OCI-LY1 (cell line): ENCODE data around the gene PTPRD.

ENCODE experiments used
- H2AFZ ChIP-seq: fragments of 200-600 bp; sonication (generic), shearing (Covaris generic); 2 replicates; pipeline ENCODE4 v1.6.0; 2014; ENCODE audit warnings: antibody characterized with exemption, mild to moderate bottlenecking, low read length
- H3F3A ChIP-seq: fragments of 200-600 bp; sonication (generic), shearing (Covaris generic); 2 replicates; pipeline ENCODE4 v1.6.0; 2014; ENCODE audit warnings: mild to moderate bottlenecking, antibody characterized with exemption, low read length, moderate library complexity; ENCODE audit not compliant: insufficient read depth
- H3K27ac ChIP-seq: fragments of 200-600 bp; sonication (generic); 2 replicates; pipeline ENCODE4 v1.5.1; 2014; ENCODE audit warnings: low read length, mixed run types, mild to moderate bottlenecking, low read depth; ENCODE audit not compliant: poor library complexity, severe bottlenecking
- H3K27me3 ChIP-seq: fragments of 200-600 bp; sonication (generic); 2 replicates; pipeline ENCODE4 v1.6.0; 2014; ENCODE audit warnings: antibody characterized with exemption, mild to moderate bottlenecking, low read length, moderate library complexity; ENCODE audit not compliant: insufficient read depth
- H3K36me3 ChIP-seq: fragments of 200-600 bp; sonication (generic); 2 replicates; pipeline ENCODE4 v1.6.1; 2014; ENCODE audit warnings: mild to moderate bottlenecking, antibody characterized with exemption, low read length, moderate library complexity, mixed read lengths; ENCODE audit not compliant: insufficient read depth
- H3K4me1 ChIP-seq: fragments of 200-600 bp; sonication (generic); 2 replicates; pipeline ENCODE4 v1.5.1; 2014; ENCODE audit warnings: mild to moderate bottlenecking, low read length, moderate library complexity; ENCODE audit not compliant: insufficient read depth, severe bottlenecking
- H3K4me2 ChIP-seq: fragments of 200-600 bp; sonication (generic), shearing (Covaris generic); 2 replicates; pipeline ENCODE4 v1.6.1; 2014; ENCODE audit warnings: low read length
- H3K4me3 ChIP-seq: fragments of 200-600 bp; sonication (generic); 2 replicates; pipeline ENCODE4 v1.5.1; 2014; ENCODE audit warnings: low read length, low read depth, mild to moderate bottlenecking, mixed read lengths; ENCODE audit not compliant: poor library complexity, severe bottlenecking
- H3K79me2 ChIP-seq: fragments of 200-600 bp; shearing (Covaris generic); 2 replicates; pipeline ENCODE4 v1.6.1; 2016; ENCODE audit warnings: mixed run types, low read length, mixed read lengths; ENCODE audit not compliant: insufficient read depth
- H3K9ac ChIP-seq: fragments of 200-600 bp; sonication (generic), shearing (Covaris generic); 2 replicates; pipeline ENCODE4 v1.6.1; 2014; ENCODE audit warnings: mild to moderate bottlenecking, low read length, mixed read lengths
- H3K9me2 ChIP-seq: fragments of 200-600 bp; sonication (generic), shearing (Covaris generic); 2 replicates; pipeline ENCODE4 v1.6.1; 2014; ENCODE audit warnings: low read depth, mild to moderate bottlenecking, low read length, mixed read lengths
- H3K9me3 ChIP-seq: fragments of 200-600 bp; shearing (Covaris generic); 2 replicates; pipeline ENCODE4 v1.6.1; 2014; ENCODE audit warnings: low read length, mixed read lengths
- H4K20me1 ChIP-seq: fragments of 200-600 bp; sonication (generic), shearing (Covaris generic); 2 replicates; pipeline ENCODE4 v1.6.0; 2016; ENCODE audit warnings: mild to moderate bottlenecking, low read length; ENCODE audit not compliant: insufficient read depth
- CTCF ChIP-seq: fragments of 200-600 bp; sonication (generic), shearing (Covaris generic); IDR thresholded peaks from 2 replicates; pipeline ENCODE4 v1.5.1; 2017; ENCODE audit warnings: mild to moderate bottlenecking, antibody characterized with exemption, low read length, moderate library complexity, mixed read lengths
- EZH2 ChIP-seq: fragments of 200-600 bp; sonication (generic), shearing (Covaris generic); IDR thresholded peaks from 2 replicates; pipeline ENCODE4 v1.8.0; 2017; ENCODE audit warnings: borderline replicate concordance, mixed run types, mild to moderate bottlenecking, antibody characterized with exemption, low read length, moderate library complexity, mixed read lengths

Gene PTPRD

GRCh38 chr9:9778293-9778692 lies 834.5 kb downstream of the PTPRD start:
- Histone ChIP-seq H3K9me2 (no peaks in the 10 kb centered on the region), H3K9ac (no peak overlapping the region), H3K9me3 (peaks cover 4% of the 10 kb centered on the region; the same call in 1 of the 2 replicates), H3K4me2 (no peak overlapping the region), H2AFZ (no peak overlapping the region), H4K20me1 (no peaks in the 10 kb centered on the region), H3K79me2 (no peaks in the 10 kb centered on the region), H3K4me1 (peaks cover 9% of the 10 kb centered on the region), H3K4me3 (no peak overlapping the region), H3K27ac (no peak overlapping the region), H3K36me3 (no peaks in the 10 kb centered on the region), H3F3A (no peaks in the 10 kb centered on the region), H3K27me3 (no peaks in the 10 kb centered on the region)
- TF ChIP-seq CTCF = no peak
- TF ChIP-seq EZH2 = no peak

- Histone ChIP-seq H3K36me3 (no peaks in the 10 kb centered on the region), H3K4me3 (no peak overlapping the region), H4K20me1 (no peaks in the 10 kb centered on the region), H3F3A (no peaks in the 10 kb centered on the region), H3K27me3 (no peaks in the 10 kb centered on the region), H3K79me2 (no peaks in the 10 kb centered on the region), H3K9me2 (no peaks in the 10 kb centered on the region), H2AFZ (no peak overlapping the region), H3K9ac (no peak overlapping the region), H3K27ac (no peak overlapping the region), H3K9me3 (no peaks in the 10 kb centered on the region), H3K4me1 (peaks cover 9% of the 10 kb centered on the region), H3K4me2 (no peak overlapping the region)
- TF ChIP-seq CTCF (no peak), EZH2 (no peak)
Measured at GRCh38 chr9:9774471-9774870, 838.3 kb downstream of the PTPRD start.

GRCh38 chr9:9771314-9771713 lies 841.5 kb downstream of the PTPRD start:
- no peaks in the 10 kb centered on the region for H3F3A ChIP-seq
- H3K4me3 ChIP-seq = no peak overlapping the region
- no peaks in the 10 kb centered on the region for H3K79me2 ChIP-seq
- no peaks in the 10 kb centered on the region for H3K27me3 ChIP-seq
- no peak overlapping the region for H2AFZ ChIP-seq
- H3K4me1 ChIP-seq = peaks cover 3% of the 10 kb centered on the region
- H3K36me3 ChIP-seq = no peaks in the 10 kb centered on the region
- no peak overlapping the region for H3K27ac ChIP-seq
- H3K9me2 ChIP-seq = no peaks in the 10 kb centered on the region
- H3K9me3 ChIP-seq = no peaks in the 10 kb centered on the region
- TF ChIP-seq CTCF (no peak), EZH2 (no peak)
- H4K20me1 ChIP-seq = no peaks in the 10 kb centered on the region
- H3K9ac ChIP-seq = no peak overlapping the region
- H3K4me2 ChIP-seq = no peak overlapping the region
